Neural progenitor cell (in vitro differentiated cells): Measurements from ENCODE around the gene OR2A14.

Experiments used
- CTCF ChIP-seq: fragments of 200-600 bp; sonication (generic); IDR thresholded peaks from 2 replicates; pipeline ENCODE4 v1.5.1; 2017; ENCODE audit warnings: antibody characterized with exemption, mild to moderate bottlenecking
- EZH2 ChIP-seq: fragments of 200-600 bp; sonication (generic); IDR thresholded peaks from 2 replicates; pipeline ENCODE4 v1.6.1; 2017; ENCODE audit warnings: antibody characterized with exemption, mild to moderate bottlenecking, moderate library complexity
- EZH2phosphoT487 ChIP-seq: fragments of 200-600 bp; sonication (generic); IDR thresholded peaks from 2 replicates; pipeline ENCODE4 v1.6.1; 2017; ENCODE audit warnings: antibody characterized with exemption

- TF ChIP-seq CTCF = no peak
- TF ChIP-seq EZH2 = no peak
- TF ChIP-seq EZH2phosphoT487 = no peak
Observed at GRCh38 chr7:144085978-144086377, 37.0 kb upstream of the OR2A14 start, which contains the start of gene OR2A12.
